Skin of body (tissue), 2 donors: ENCODE data around the gene EDARADD. TPM values are rescaled to one million over a fixed set of nuclear protein-coding genes. Genes with fewer than 3 reads are reported as not detected.
"Not testable (repeated sequence)": the region's sequence is repeated elsewhere in the genome, so short reads cannot be mapped to it uniquely, and the experiment has no call there.

Experiments used
- DNase-seq: peaks from one replicate; lab custom pipeline; 2025; lab: John Stamatoyannopoulos, UW
- total RNA-seq: library from RNA; depleted of rRNA; stranded (reverse); fragments of >200 nt; gene quantifications from one replicate; pipeline ENCODE4 v1.2.3, GENCODE V29; 2014

EDARADD gene
- total RNA-seq, 1 donor from 2014 or later, result 3.0 TPM

GRCh38 chr1:236433819-236434315 is 39.8 kb downstream of the EDARADD start:
- no peak for DNase-seq

GRCh38 chr1:236438614-236439013 is 44.5 kb downstream of the EDARADD start:
- no peak for DNase-seq

- DNase-seq, result no peak
These were observed 46.3 kb downstream of the EDARADD start for GRCh38 chr1:236440373-236440772.

- DNase-seq, result no peak
These were observed 56.7 kb downstream of the EDARADD start for GRCh38 chr1:236450779-236451178.

DNA sequence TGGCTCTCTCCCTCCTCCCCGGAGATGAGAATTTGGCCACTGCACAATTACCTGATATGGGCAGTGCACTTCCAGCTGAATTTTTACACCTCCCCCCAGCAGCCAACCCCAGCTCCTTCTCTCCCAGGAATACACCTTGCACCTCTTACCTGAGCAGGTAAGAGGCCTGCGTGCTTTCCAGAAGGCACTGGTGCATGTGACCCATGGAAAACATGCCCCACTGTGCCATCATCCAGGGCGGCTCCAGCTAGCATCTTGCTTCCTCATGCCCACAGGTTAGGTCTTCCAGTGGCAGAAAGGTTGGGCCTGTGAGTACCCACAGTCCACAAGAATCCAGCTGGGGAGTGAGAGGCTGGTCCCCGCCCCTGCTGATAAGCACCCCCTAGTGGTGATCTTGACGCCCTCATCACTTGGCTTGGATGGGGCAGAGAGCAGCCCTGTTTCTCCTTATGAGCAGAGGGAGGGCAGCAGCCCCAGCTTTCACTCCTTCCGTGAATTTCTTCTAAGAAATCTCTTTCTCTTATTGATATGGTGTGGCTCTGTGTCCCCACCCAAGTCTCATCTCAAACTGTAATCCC is 57.8 kb downstream of the EDARADD start:
- no peak for DNase-seq

DNA sequence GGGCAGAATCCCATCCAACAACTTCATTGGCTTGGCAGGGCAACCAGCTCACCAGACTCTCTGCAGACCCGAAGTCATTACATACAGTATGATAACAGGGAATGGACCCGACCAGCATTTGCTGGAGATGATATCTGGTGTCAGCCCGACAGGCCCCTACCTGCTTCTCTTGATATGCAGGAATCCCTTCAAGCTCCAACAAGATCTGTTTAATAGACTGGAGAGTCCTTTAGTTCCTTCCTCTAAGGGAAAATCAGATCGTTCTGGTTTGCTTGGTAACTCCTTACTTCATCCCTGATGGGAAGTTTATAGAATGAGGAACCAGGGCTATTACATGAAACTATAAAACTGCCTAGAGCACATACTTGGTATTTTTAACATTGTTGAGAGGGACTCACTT is 61.2 kb downstream of the EDARADD start:
- no peak for DNase-seq

DNA sequence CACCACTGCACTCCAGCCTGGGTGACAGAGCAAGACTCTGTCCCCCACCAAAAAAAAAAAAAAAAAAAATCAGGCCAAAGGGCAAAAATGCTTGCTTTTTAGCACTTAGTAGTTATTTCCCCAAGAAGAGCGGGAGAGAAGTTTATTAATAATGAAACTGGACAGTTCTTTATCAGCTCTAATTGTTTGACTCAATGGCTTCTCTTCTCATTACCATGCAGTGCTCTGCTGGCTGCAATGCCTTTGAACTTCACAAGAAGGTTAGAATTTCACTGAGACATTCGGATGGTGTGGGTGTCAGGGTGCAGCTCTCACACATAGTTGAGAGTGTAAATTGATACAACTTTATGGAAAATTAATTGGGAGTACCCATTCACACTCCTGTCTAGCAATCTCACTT is 63.7 kb downstream of the EDARADD start:
- no peak for DNase-seq

DNA sequence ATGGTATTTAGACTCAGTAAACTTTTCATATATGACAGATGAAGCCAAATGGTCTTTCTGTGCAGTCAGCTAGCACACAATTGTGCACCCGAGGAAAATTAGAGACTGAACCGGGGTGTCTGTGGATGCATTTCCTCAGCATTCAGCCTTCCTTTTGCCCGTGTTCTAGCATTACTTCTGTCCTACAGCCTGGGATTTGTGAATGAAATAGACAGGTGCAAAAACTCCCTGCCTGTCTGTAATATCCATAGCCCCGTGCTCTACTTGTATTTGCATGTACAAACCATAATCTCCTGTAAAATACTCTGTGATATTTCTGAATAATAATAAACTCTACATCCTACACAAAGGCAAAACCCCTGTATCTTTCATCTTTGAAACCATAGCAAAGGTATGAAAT is 64.9 kb downstream of the EDARADD start:
- DNase-seq, result no peak

- DNase-seq, result no peak
These were observed 66.0 kb downstream of the EDARADD start for GRCh38 chr1:236460103-236460502.

DNA sequence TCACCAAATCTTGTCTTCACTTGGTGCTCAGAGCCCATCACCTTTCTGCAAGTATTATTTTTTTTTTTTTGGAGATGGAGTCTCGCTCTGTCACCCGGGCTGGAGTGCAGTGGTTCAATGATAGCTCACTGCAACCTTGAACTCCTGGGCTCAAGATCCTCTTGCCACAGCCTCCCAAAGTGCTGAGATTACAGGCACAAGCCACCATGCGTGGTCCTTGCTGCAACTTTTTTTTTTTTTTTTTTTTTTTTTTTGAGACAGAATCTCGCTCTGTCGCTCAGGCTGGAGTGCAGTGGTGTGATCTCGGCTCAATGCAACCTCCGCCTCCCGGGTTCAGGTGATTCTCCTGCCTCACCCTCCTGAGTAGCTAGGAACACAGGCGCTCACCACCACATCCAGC is 70.1 kb downstream of the EDARADD start:
- not testable (repeated sequence) for DNase-seq

DNA sequence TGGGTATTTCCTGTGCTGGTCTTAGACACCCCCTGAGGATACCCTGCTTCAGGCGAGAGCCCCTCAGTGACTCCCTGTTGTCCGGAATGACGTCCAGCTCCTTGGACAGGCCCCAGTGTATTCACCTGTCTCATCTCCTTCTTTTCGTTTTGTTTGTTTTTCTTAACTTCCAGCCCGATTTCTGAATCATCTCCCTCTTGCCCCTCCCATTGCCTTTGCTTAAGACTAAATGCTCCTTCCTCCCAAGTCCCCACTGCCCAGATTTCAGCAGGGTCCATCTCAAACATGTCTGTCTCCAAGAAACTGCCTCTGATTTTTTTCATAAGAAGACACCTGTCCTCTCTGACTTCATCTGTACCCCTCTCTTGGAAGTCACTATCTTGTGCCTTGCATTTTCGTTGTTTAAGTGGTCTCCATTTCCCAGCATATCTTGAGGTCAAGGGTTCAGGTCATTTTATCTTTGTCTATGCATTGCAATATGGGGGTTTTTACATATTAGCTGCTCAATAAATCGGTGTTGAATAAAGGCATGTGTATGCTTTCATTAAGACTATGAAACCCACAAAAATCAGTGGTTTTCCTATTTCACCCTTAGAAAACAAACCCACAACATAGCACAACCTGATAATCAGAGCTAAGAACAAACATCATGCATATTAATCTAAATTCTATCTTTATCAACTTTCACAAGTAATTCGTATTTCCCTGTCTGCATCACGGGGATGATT is 71.3 kb downstream of the EDARADD start:
- no peak for DNase-seq

DNA sequence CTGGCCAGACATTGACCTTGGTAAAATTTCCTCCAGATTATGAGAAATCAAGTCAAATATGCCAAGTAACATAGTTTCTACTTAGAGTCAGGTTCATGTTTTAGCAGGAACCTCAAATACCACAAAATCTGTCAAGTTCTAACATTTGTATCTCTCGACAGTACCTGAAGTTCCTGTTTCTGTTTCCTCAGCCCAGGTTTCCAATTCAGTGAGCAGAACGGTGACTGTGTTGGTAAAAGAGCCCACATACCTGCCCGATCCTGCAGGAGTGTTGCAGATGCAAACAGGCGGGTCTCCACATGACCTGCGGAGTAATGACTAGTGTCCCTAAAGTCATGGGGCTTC is 71.8 kb downstream of the EDARADD start:
- no peak for DNase-seq

DNA sequence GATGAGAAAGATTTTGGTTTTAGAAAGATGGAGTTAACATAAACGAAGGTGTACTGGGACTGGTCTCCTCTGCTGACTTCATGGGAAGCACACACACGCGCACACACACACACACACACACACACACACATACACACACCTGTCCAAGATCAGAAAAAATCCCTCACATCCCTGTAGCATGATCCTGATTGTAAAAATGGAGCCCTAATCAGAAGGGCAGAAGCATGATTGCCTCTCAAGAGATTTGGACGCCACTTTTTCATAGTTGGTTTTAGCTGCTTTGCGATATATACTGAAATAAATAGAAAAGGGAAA is 73.2 kb downstream of the EDARADD start:
- DNase-seq, result no peak

- DNase-seq, result no peak
These were observed 74.5 kb downstream of the EDARADD start for GRCh38 chr1:236468625-236469024.

GRCh38 chr1:236469466-236469865 is 75.4 kb downstream of the EDARADD start:
- no peak for DNase-seq

DNA sequence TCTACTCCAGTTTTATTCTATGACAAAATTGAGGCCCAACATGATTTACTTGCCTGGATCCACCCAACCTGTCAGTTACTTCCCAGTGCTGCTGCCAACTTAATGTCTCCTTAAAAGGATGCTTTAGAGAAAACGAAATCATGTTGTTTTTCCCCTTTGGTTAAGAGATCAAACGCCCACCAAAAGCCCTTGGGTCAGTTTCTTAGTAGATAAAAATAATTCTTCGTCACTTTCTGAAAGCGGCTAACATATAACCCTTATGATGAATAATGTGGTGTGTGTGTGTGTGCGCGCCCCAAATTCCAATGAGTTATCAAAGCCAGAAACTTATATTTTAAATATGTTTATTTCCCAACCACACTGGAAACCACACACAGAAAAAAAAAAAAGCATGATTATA is 77.0 kb downstream of the EDARADD start:
- no peak for DNase-seq

GRCh38 chr1:236471653-236472052 is 77.6 kb downstream of the EDARADD start:
- no peak for DNase-seq

- no peak for DNase-seq
These were observed 79.0 kb downstream of the EDARADD start for GRCh38 chr1:236472850-236473788.

DNA sequence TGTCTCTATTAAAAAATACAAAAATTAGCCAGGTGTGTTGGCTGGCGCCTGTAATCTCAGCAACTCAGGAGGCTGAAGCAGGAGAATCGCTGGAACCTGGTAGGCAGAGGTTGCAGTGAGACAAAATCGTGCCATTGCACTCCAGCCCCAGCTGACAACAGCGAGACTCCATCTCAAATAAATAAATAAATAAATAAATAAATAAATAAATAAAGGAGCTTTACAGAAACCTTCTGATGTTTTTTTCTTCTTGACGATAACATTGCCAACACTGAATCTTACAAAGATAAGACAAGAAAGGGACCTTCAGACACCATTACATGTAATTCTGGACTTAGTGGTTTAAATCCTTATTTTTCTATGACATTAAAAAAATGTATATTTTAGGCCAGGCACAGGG is 81.9 kb downstream of the EDARADD start:
- no peak for DNase-seq

GRCh38 chr1:236480758-236481436 is 86.8 kb downstream of the EDARADD start:
- DNase-seq, result no peak

- no peak for DNase-seq
These were observed 90.4 kb downstream of the EDARADD start for GRCh38 chr1:236484310-236484971.
